ENCODE results near the gene PXDN.
"Not testable (repeated sequence)": the region's sequence is repeated elsewhere in the genome, so short reads cannot be mapped to it uniquely, and the experiment has no call there.

PXDN gene

GRCh38 chr2:1680222-1681016 is 63.9 kb downstream of the PXDN start:
- DNase-seq: no peak

- not testable (repeated sequence) for DNase-seq
These were observed 64.8 kb downstream of the PXDN start for GRCh38 chr2:1679488-1680039.

GRCh38 chr2:1679065-1679464 is 65.2 kb downstream of the PXDN start:
- not testable (repeated sequence) for DNase-seq

DNA sequence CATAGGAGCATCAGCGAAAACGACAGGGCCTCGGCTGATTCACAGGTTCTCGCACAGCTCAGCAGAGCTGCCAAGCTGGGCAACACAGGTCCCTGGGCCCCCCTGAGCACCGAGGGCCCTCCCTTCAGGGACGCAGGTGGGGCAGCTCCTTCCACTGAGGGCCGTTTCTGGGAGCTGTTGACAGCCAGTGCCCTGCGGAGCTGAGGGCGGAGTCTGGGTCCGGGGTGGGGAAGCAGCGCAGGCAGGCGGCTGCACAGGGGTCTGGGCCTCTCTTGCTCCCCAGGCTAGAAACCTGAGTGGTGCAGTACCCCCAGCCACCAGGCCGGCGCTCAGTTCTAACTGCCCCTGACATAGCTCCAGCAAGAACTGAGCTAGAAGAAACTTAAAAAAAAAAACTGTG is 65.7 kb downstream of the PXDN start:
- DNase-seq: no peak

- DNase-seq: no peak
These were observed 66.5 kb downstream of the PXDN start for GRCh38 chr2:1677821-1678165.

DNA sequence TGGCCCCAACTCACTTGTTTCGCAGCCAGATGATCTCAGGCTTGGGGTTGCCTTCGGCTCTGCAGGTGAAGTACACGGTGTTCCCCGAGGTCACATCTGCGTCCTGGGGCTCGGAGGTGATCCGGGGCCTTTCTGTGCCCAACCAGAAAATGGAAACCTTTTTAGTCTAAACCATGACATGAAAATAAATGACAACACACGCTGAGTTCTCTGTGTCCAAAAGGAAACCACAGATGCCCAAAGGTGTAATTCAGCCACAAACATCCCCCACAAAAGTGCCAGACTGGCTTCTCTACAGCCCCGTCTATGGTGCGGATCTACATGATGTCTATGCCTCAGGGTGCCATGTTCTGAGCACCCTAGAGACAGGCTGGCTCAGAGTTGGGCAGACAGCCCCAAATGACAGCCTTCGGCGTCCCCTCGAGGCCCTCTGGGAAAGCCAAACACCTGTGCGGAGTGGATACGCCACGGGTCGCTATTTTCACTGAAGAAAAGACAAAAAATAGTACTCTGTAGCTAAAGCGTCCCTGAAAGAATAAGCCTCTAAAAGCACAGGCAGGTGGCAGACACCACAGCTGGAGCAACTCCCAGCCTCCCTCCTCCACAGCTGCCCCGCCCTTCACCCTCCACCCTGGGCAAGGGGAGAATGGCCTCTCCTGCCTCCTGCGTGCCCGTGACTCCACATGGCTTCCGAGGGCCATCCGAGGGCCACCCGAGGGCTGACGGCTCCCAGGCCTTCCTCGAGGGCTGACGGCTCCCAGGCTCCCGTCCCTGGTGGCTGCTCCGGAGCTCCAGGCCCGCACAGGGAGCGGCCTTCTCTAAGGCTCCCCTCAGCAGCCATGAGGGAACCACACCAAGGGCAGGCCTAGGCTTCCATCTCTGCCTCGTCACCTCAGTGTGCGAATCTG is 67.1 kb downstream of the PXDN start:
- DNase-seq: no peak

DNA sequence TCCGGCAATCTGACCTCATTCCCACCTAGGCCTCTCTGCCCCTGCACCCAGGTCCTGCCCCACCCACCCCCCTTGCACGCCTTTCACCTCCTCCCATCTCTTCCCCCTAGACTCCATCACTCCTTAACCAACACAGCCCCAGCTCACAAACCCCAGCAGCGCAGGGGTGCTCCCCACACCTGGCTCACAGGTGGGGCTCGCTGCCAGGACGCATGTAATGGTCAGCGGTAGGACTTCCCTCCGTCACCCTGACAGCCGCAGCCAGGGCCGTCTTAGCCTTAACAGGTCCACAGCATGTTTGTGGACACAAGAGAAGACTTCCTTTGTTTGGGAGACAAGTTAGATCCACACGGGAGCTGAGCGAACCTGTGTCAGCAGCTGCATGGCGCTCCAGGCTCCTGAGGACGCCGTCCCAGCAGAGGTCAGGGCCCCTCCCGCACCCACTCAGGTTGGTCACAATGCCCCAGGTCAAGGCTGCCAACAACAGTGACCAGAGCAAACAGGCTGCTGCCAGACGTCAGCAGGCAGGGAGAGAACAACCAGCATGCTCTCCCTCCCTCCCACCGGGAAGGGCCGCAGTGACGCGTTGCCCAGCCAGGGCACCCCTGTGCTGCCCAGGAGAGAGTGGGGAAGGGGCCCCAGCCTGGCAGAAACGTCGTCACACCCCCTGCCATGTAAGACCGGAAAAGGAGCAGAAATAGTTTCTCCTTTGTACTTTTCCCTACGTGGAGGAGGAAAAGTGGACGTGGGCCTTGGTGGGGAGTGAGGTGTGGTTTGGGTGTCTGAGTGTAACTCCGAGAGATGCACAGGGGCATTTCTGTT is 68.0 kb downstream of the PXDN start:
- DNase-seq: no peak

- DNase-seq: no peak
These were observed 68.7 kb downstream of the PXDN start for GRCh38 chr2:1675633-1676032.

GRCh38 chr2:1674766-1675397 is 69.4 kb downstream of the PXDN start:
- DNase-seq: no peak

- no peak for DNase-seq
These were observed 70.0 kb downstream of the PXDN start for GRCh38 chr2:1674276-1674675.

- DNase-seq: no peak
These were observed 71.0 kb downstream of the PXDN start for GRCh38 chr2:1673160-1673944.

DNA sequence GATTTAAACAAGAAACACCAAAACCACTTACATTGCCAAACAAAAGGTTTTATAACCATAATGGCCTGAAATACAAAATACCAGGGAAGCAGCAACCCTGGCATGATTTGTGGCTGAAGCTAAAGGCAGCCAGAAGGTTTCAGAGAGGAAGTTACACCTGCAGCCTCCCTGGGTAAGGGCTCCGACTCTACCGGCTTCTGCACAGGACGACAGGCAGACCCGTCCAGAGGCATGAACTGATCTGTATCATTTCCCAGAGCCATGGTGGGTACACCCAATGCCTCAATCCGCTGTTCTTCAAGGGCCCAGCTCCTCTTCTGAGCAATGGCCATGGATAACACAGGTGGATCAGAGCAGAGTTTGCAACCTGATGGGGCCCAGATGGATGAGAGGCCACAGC is 71.6 kb downstream of the PXDN start:
- DNase-seq: no peak

DNA sequence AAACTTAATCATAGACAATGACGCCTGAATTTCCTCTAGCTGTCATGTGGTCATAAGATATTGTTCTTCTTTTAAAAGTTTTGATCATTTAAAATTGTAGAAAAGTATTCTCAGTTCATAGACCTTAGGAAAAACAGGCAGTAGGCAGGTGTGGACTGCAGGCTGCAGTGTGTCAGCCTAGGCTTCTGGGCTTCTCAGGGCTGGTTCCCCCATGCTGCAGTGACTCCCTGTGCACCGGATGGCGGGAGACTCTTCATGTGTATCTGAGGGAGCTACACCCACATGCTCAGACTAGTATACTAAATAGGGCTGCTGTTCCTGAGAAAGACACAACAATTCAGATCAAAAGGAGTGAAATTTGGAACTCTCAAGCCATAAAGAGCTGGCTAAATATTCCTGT is 72.4 kb downstream of the PXDN start:
- DNase-seq: no peak

DNA sequence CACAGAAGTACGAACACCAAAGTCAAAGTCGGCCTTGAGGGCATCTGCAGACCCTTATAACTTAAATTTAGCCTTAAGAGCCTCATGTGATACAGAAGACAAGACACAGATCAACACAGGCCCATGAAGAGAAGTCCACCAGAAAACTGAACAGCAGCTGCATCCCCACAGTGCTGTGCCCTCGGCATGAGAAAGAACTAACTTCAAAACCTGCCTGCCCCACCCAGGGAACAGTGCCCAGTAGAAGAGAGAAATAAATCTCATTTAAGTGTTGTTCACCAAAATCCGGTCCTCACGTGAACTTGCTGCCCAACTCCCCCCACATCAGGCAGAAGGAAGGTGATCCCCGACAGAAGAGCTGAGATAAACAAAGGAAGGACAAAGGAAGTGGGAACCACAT is 73.7 kb downstream of the PXDN start:
- no peak for DNase-seq

GRCh38 chr2:1665761-1666505 is 78.4 kb downstream of the PXDN start:
- DNase-seq: no peak

- no peak for DNase-seq
These were observed 79.6 kb downstream of the PXDN start for GRCh38 chr2:1664698-1665097.

DNA sequence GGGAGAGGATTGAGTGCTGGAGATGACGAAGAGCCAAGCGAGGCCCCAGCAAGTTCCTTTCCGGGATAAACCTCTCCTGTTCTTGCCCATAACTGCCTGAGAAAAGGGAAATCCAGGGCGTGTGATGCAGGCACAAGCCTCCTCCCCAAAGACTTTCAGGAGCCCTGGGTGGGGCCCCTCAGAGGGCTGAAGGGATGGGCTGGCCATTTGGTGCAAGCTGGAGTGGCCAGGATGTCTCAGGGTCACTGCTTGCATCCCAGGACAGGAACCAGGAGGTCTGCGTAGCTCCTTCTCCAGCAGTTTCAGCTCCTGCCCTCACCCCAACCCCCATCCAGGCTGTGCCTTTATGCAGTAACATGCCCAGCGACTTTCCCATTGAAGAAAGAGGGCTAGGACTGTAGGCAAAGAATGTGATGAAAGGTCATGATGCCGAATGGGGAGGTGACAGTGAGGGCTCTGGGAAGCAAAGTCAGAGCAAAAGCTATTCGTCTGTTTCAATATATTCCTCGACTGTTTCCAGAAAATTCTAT is 80.2 kb downstream of the PXDN start:
- no peak for DNase-seq

DNA sequence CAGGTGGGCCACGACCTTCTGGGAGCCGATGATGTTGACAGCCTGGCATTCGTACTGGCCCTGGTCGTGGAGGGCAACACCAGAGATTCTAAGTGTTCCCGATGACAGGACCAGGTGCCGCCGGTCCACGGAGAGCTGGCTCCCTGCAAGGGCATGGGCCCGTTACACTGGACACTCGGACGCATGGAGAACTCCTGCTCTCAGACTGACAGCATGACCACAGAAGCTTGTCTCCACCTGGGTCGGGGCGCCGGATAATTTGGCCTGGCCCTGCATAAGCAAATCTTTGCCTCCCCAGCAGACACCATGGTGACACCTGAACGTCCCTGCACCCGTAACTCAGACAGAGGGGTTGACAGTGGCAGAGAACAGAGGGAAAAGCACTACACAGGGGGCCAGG is 80.7 kb downstream of the PXDN start:
- DNase-seq: no peak

- no peak for DNase-seq
These were observed 81.6 kb downstream of the PXDN start for GRCh38 chr2:1662606-1663180.

DNA sequence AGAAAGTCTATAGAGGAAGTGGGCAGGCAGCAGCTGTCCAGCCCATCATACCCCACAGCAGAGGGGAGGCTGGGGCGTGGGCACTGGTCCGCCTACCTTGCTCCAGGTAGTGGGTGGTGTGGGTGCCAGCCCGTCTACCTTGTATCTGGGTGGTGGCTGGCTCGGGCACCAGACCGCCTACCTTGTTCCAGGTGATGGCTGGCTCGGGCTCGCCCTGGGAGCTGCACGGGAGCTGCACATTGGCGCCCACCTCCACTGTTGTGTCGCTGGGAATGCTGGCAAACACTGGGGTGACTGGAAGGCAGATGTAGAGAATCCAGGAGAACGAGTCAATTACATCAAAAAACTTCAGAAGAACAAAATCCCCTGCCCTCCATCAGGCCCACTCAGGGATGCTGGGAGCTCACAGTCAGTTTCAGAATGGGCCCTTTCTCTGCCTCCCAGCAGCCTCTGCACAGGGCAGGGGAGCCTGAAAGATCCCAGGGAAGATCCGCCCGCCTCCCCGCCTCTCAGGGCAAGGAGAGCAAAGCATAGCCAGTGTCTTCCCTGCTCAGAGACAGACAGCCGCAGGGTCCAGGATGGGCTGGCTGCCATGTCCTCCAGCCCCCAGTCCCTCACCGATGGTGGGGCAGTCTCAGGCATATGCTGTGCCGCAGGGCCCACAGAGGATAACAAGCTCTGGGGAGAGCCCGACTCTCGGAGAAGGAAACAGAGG is 82.3 kb downstream of the PXDN start:
- DNase-seq: no peak

All from NCI-H345 (cell line).